ENCODE data around the gene DAB1. TPM values are rescaled to one million over a fixed set of nuclear protein-coding genes. Genes with fewer than 3 reads are reported as not detected.

Gene DAB1
- total RNA-seq, 3 donors from 2014 or later (not counting 1 experiment from before 2014, with no cell fraction given), result 0.41 TPM; not detected in 2

DNA sequence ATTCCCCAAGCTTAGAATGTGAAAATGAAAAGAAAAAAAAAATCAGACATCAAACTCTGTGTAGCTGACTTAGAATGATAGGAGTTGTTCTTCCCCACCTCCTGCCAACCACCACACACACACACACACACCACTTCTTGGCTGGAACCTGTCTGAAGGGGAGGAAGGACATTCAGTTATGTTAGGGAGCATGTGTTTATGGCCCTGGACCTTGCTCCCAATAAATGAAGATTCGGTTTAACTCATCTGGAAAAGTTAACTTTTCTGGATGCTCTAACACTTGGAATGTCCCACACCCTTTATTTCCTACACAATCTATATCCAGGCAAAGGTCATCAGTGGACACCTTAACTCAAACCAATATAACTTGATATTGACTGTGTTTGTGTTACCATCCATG lies 112.4 kb downstream of the DAB1 start:
- intact Hi-C loops (cut with micrococcal nuclease), result no loop called here
- no peak overlapping the region for H3K27ac Mint-ChIP-seq
- H3K27ac ChIP-seq (ENCODE audit: low read length), result no peak overlapping the region
- no peaks in the 10 kb centered on the region for H3K36me3 Mint-ChIP-seq
- peaks cover 2% of the 10 kb centered on the region for H3K9me3 ChIP-seq (ENCODE audit: control insufficient read depth, insufficient read depth, low read length)
- DNase-seq (no peak), ATAC-seq (no peak)
- 85% methylated on average over 1 of the region's 1 CpG for WGBS (ENCODE audit: insufficient coverage)
- H3K36me3 ChIP-seq (ENCODE audit: control insufficient read depth, insufficient read depth, low read length), result no peaks in the 10 kb centered on the region
- H3K9me3 Mint-ChIP-seq, result peaks cover 5 to 6% of the 10 kb centered on the region in 2 donors
- H3K4me1 Mint-ChIP-seq, result peaks cover 11 to 12% of the 10 kb centered on the region in 2 donors
- H3K4me1 ChIP-seq (ENCODE audit: control insufficient read depth, insufficient read depth, low read length), result peaks cover 10% of the 10 kb centered on the region
- H3K27me3 ChIP-seq (ENCODE audit: control insufficient read depth, insufficient read depth, low read length), result no peaks in the 10 kb centered on the region
- TF ChIP-seq CTCF (IDR thresholded peaks at IDR 0.05), result no peak
- no peak overlapping the region for H3K4me3 ChIP-seq (ENCODE audit: low read length)
- no peaks in the 10 kb centered on the region for H3K27me3 Mint-ChIP-seq (ENCODE audit: low read depth in 2 of 2)
- no peak overlapping the region for H3K4me3 Mint-ChIP-seq

GRCh38 chr1:57311006-57311405 lies 112.9 kb downstream of the DAB1 start:
- no peak overlapping the region for H3K27ac ChIP-seq (ENCODE audit: low read length)
- H3K27ac Mint-ChIP-seq, result no peak overlapping the region
- H3K9me3 ChIP-seq (ENCODE audit: control insufficient read depth, insufficient read depth, low read length), result peaks cover 2% of the 10 kb centered on the region
- H3K36me3 Mint-ChIP-seq, result no peaks in the 10 kb centered on the region
- no peaks in the 10 kb centered on the region for H3K27me3 ChIP-seq (ENCODE audit: control insufficient read depth, insufficient read depth, low read length)
- TF ChIP-seq CTCF (IDR thresholded peaks at IDR 0.05), result no peak
- no peaks in the 10 kb centered on the region for H3K36me3 ChIP-seq (ENCODE audit: control insufficient read depth, insufficient read depth, low read length)
- no peaks in the 10 kb centered on the region for H3K27me3 Mint-ChIP-seq (ENCODE audit: low read depth in 2 of 2)
- WGBS (ENCODE audit: insufficient coverage), result 83% methylated on average over 5 of the region's 5 CpGs
- H3K4me3 Mint-ChIP-seq, result no peak overlapping the region
- H3K4me3 ChIP-seq (ENCODE audit: low read length), result no peak overlapping the region
- peaks cover 10% of the 10 kb centered on the region for H3K4me1 ChIP-seq (ENCODE audit: control insufficient read depth, insufficient read depth, low read length)
- peaks cover 5 to 6% of the 10 kb centered on the region in 2 donors for H3K9me3 Mint-ChIP-seq
- ATAC-seq, result no peak
- intact Hi-C loops (cut with micrococcal nuclease), result no loop called here
- peaks cover 11 to 12% of the 10 kb centered on the region in 2 donors for H3K4me1 Mint-ChIP-seq
- no peak for DNase-seq

DNA sequence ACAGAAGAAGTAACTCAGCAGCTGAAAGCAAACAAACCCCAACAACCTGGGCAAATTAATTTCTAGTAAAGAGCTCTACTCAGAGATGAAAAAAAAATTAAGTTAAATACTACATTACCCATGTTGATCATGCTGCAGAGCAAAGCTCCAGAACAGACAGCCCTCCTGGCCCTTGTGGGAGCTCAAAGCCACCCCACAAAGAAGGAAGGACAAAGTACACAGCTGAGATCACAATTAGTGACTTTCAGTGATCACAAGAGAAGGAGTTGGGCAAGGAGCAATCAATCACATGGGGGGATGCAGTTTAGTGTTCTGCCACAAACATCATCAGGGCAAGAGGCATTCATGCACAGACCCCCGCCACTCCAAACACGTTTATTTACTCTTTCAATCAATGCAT lies 114.2 kb downstream of the DAB1 start:
- no peak overlapping the region for H3K4me3 Mint-ChIP-seq
- no peak for ATAC-seq
- Histone ChIP-seq H3K36me3 (ENCODE audit: control insufficient read depth, insufficient read depth, low read length) (no peaks in the 10 kb centered on the region), H3K27me3 (ENCODE audit: control insufficient read depth, insufficient read depth, low read length) (no peaks in the 10 kb centered on the region), H3K27ac (ENCODE audit: low read length) (no peak overlapping the region), H3K4me1 (ENCODE audit: control insufficient read depth, insufficient read depth, low read length) (peaks cover 10% of the 10 kb centered on the region), H3K4me3 (ENCODE audit: low read length) (no peak overlapping the region), H3K9me3 (ENCODE audit: control insufficient read depth, insufficient read depth, low read length) (peaks cover 2% of the 10 kb centered on the region)
- H3K27me3 Mint-ChIP-seq (ENCODE audit: low read depth in 2 of 2), result no peaks in the 10 kb centered on the region
- H3K36me3 Mint-ChIP-seq, result no peaks in the 10 kb centered on the region
- no peak for TF ChIP-seq CTCF (IDR thresholded peaks at IDR 0.05)
- WGBS (ENCODE audit: insufficient coverage), result 72% methylated on average over 2 of the region's 2 CpGs
- H3K4me1 Mint-ChIP-seq, result peaks cover 11 to 12% of the 10 kb centered on the region in 2 donors
- H3K9me3 Mint-ChIP-seq, result peaks cover 5 to 6% of the 10 kb centered on the region in 2 donors
- no peak overlapping the region for H3K27ac Mint-ChIP-seq
- DNase-seq, result no peak
- intact Hi-C loops (cut with micrococcal nuclease), result no loop called here

Measured in natural killer cell (primary cell).